Cardiac fibroblast (primary cell): ENCODE results near the gene RAC3.

Source experiments
- DNase-seq, 2 donors: peaks; one replicate each; pipeline versions ENCODE4 v3.0.0 to v3.0.0-alpha.2; 2010; ENCODE audit warnings: low read depth in 2 of 2
- H3K4me3 ChIP-seq, 2 donors: replicated peaks in 1 of 2; 1 replicate in 1 of 2; 2 replicates in 1 of 2; pipeline ENCODE4 v1.5.1; 2011; ENCODE audit warnings: low read depth in 2 of 2, low read length in 2 of 2, mild to moderate bottlenecking in 2 of 2, moderate library complexity in 1 of 2
- CTCF ChIP-seq: IDR thresholded peaks from one replicate; pipeline ENCODE4 v1.5.1; 2011; ENCODE audit warnings: low read depth, mild to moderate bottlenecking, low read length, inconsistent platforms

RAC3 gene

GRCh38 chr17:82005701-82006348, 25.7 kb upstream of the RAC3 start:
- TF ChIP-seq CTCF, result no peak
- no peak overlapping the region for H3K4me3 ChIP-seq

GRCh38 chr17:82006468-82007227, 24.8 kb upstream of the RAC3 start:
- DNase-seq, result peak; percentile 58 to 59
- no peak for TF ChIP-seq CTCF
- H3K4me3 ChIP-seq, result no peak overlapping the region

More at GRCh38 chr17:82005701-82006348, 25.7 kb upstream of the RAC3 start:
- DNase-seq, result no peak

- H3K4me3 ChIP-seq, result no peak overlapping the region
- TF ChIP-seq CTCF, result no peak
- no peak for DNase-seq
Measured at GRCh38 chr17:82007228-82007494, 24.3 kb upstream of the RAC3 start.

- no peak for TF ChIP-seq CTCF
- no peak overlapping the region for H3K4me3 ChIP-seq
- no peak for DNase-seq
Measured at GRCh38 chr17:82007495-82008257, 23.8 kb upstream of the RAC3 start.

- no peak for DNase-seq
- no peak overlapping the region for H3K4me3 ChIP-seq
- TF ChIP-seq CTCF, result no peak
Measured at GRCh38 chr17:82008258-82008940, 23.1 kb upstream of the RAC3 start.

GRCh38 chr17:82008941-82009405, 22.5 kb upstream of the RAC3 start:
- no peak for DNase-seq
- H3K4me3 ChIP-seq, result no peak overlapping the region
- no peak for TF ChIP-seq CTCF
